GM12892 (cell line): Measurements from ENCODE around the gene SSTR1.

Experiments
- POLR2A ChIP-seq: IDR thresholded peaks from 2 replicates; pipeline ENCODE4 v1.6.1; 2011; ENCODE audit warnings: low read depth, low read length, control low read depth
- POLR2AphosphoS5 ChIP-seq: IDR thresholded peaks from 2 replicates; pipeline ENCODE4 v1.6.1; 2011; ENCODE audit warnings: low read depth, low read length, control low read depth
- TAF1 ChIP-seq: IDR thresholded peaks from 2 replicates; pipeline ENCODE4 v1.6.1; 2011; ENCODE audit warnings: low read depth, mild to moderate bottlenecking, control low read depth, low read length, borderline replicate concordance

DNA sequence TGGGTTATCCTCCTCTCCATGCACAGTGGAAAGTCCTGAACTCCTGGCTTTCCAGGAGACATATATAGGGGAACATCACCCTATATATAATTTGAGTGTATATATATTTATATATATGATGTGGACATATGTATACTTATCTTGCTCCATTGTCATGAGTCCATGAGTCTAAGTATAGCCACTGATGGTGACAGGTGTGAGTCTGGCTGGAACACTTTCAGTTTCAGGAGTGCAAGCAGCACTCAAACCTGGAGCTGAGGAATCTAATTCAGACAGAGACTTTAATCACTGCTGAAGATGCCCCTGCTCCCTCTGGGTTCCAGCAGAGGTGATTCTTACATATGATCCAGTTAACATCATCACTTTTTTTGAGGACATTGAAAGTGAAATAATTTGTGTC lies 4.4 kb downstream of the SSTR1 start:
- TF ChIP-seq POLR2AphosphoS5 (no peak), POLR2A (no peak), TAF1 (no peak)
